ENCODE results near the gene NKIRAS2.

The NKIRAS2 gene

DNA sequence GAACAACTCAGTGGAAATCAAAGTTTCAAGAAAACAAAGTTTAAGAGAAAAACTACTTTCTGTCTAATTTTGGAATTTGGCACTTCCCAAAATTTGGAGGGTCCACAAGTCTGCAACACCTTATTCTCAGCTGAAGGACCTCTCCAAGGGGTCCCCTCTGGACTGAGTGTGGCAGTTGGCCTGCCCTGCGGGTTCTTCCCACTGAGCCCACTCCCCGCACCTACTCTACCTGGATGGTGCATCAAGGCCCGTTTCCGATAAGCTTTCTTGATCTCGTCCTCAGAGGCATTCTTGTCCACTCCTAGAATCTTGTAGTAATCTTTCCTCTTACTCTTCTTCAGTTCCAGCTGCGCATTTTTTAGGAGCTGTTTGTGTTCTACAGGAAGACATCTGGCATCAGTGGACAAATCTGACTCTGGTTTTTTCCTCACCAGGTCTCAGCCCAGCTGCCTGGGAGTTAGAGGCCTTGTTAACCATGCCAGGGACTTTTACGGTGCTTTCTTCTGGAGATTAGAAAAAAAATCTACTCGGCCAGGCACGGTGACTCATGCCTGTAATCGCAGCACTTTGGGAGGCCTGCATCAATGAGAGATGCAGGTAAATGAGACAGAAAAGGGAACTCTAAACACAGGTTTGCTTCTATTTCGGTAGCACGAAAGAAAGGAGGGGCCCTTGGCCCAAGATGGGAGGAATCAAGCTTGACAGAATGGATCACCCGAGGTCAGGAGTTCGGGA, 37.7 kb upstream of the NKIRAS2 start:
- CTCF ChIA-PET = interaction anchor here (1.3 to 2.3 kb wide), 2 partner anchors 16 to 38 kb away, joined by 4 to 10 read pairs; partner anchors contain the start of gene NKIRAS2
- DNase-seq (ENCODE audit: low read depth, low spot score) = no peak
- H3K4me3 ChIP-seq (ENCODE audit: low read depth, low read length) = no peak overlapping the region
- POLR2A ChIA-PET = no interaction called here
- TF ChIP-seq CTCF (IDR thresholded peaks at IDR 0.05; ENCODE audit: insufficient read depth, low read length, missing control alignments) = no peak

GRCh38 chr17:41984454-41984853, 35.4 kb upstream of the NKIRAS2 start:
- DNase-seq (ENCODE audit: low read depth, low spot score) = no peak
- no peak overlapping the region for H3K4me3 ChIP-seq (ENCODE audit: low read depth, low read length)
- ChIA-PET POLR2A (no interaction called here), CTCF (interaction anchor here (1.1 to 2.3 kb wide), 3 partner anchors 17 to 35 kb away, joined by 3 to 10 read pairs (median 6); partner anchors contain the start of gene NKIRAS2)
- TF ChIP-seq CTCF (IDR thresholded peaks at IDR 0.05; ENCODE audit: insufficient read depth, low read length, missing control alignments) = no peak

DNA sequence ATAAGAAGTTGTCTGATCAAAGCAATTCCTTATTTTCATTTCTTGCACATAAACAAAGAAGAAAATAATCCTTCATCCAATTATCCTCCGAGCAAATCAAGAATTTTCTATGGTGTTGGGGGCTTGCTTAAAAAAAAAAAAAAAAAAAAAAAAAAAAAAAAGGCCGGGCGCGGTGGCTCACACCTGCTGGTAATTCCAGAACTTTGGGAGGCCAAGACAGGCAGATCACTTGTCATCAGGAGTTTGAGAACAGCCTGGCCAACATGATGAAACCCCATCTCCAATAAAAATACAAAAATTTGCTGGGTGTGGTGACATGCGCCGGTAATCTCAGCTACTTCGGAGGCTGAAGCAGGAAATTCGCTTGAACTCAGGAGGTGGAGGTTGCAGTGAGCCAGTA, 34.0 kb upstream of the NKIRAS2 start:
- CTCF ChIA-PET = no interaction called here
- no peak for TF ChIP-seq CTCF (IDR thresholded peaks at IDR 0.05; ENCODE audit: insufficient read depth, low read length, missing control alignments)
- POLR2A ChIA-PET = no interaction called here
- DNase-seq (ENCODE audit: low read depth, low spot score) = no peak
- no peak overlapping the region for H3K4me3 ChIP-seq (ENCODE audit: low read depth, low read length)

DNA sequence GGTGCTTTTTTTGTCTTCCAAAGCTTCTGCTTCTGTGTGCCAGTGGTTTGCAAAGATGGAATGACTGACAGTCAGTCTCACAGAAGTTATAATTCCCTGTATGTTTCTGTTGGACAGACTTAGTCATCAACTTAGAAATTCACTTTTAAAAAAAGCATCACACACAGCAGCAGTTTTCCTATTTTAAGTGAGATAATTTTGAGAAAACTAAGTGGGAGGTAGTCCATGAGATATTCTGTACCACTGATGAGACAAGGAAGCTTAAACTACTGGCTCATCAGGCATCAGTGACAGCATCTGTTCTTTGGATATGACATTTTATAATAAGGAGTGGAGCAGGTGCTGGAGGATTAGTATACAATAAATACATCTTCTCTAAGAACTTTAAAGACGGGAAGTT, 33.3 kb upstream of the NKIRAS2 start:
- no peak for DNase-seq (ENCODE audit: low read depth, low spot score)
- ChIA-PET POLR2A (no interaction called here), CTCF (no interaction called here)
- TF ChIP-seq CTCF (IDR thresholded peaks at IDR 0.05; ENCODE audit: insufficient read depth, low read length, missing control alignments) = no peak
- H3K4me3 ChIP-seq (ENCODE audit: low read depth, low read length) = no peak overlapping the region

GRCh38 chr17:41987642-41988041, 32.2 kb upstream of the NKIRAS2 start:
- POLR2A ChIA-PET = no interaction called here
- DNase-seq (ENCODE audit: low read depth, low spot score) = no peak
- TF ChIP-seq CTCF (IDR thresholded peaks at IDR 0.05; ENCODE audit: insufficient read depth, low read length, missing control alignments) = no peak
- CTCF ChIA-PET = interaction anchor here (0.8 to 2.2 kb wide), 3 partner anchors 12 to 33 kb away, joined by 3 to 6 read pairs (median 5); partner anchors contain the start of gene NKIRAS2
- no peak overlapping the region for H3K4me3 ChIP-seq (ENCODE audit: low read depth, low read length)

DNA sequence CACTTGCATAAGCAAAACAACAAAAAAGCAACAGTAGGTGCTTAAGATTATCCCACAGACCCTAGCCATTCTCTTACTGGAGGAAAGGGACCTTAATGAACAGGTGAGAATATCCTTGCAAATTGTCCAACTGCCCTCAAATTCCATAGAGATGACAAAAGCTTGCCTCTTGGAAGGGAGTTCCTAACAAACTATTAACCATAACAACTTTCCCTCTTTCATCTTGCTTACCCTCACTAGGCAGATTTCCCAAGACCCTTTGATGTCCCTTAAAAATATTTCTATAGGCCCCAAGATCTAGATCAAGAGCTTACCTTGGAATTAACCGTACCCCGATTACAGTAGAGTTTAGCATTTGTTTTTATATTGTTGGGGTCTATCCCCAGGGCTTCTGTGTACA, 31.5 kb upstream of the NKIRAS2 start:
- DNase-seq (ENCODE audit: low read depth, low spot score) = no peak
- ChIA-PET CTCF (interaction anchor here (0.9 to 2.2 kb wide), 6 partner anchors 8 to 32 kb away, joined by 3 to 6 read pairs (median 4); partner anchors contain the start of gene NKIRAS2), POLR2A (no interaction called here)
- no peak for TF ChIP-seq CTCF (IDR thresholded peaks at IDR 0.05; ENCODE audit: insufficient read depth, low read length, missing control alignments)
- no peak overlapping the region for H3K4me3 ChIP-seq (ENCODE audit: low read depth, low read length)

Measured in AG04449 (cell line).